Left ventricle myocardium inferior (tissue), 1 donor: ENCODE results near the gene SSH2. TPM values are rescaled to one million over a fixed set of nuclear protein-coding genes. Genes with fewer than 3 reads are reported as not detected.
"Not testable (repeated sequence)": the region's sequence is repeated elsewhere in the genome, so short reads cannot be mapped to it uniquely, and the experiment has no call there.

Experiments
- DNase-seq: peaks from one replicate; pipeline ENCODE4 v3.0.0-alpha.2; 2020
- H3K27ac ChIP-seq: fragments of 200-600 bp; replicated peaks from 2 replicates; pipeline ENCODE4 v1.8.0; 2021
- H3K27me3 ChIP-seq: fragments of 200-600 bp; 2 replicates; pipeline ENCODE4 v1.8.0; 2021; ENCODE audit warnings: low read depth
- H3K36me3 ChIP-seq: fragments of 200-600 bp; 2 replicates; pipeline ENCODE4 v1.8.0; 2021
- H3K4me1 ChIP-seq: fragments of 200-600 bp; 2 replicates; pipeline ENCODE4 v1.8.0; 2021
- H3K4me3 ChIP-seq: fragments of 200-600 bp; 2 replicates; pipeline ENCODE4 v1.8.0; 2021; ENCODE audit warnings: mild to moderate bottlenecking, moderate library complexity
- H3K9me3 ChIP-seq: fragments of 200-600 bp; replicated peaks from 2 replicates; pipeline ENCODE4 v1.8.0; 2021
- CTCF ChIP-seq: fragments of 200-600 bp; IDR thresholded peaks from 2 replicates; pipeline ENCODE4 v1.8.0; 2021; ENCODE audit warnings: antibody characterized with exemption, mild to moderate bottlenecking, borderline replicate concordance
- intact Hi-C: fragments of 100-400 bp; cut with micrococcal nuclease; formaldehyde crosslinking; loops from one replicate; pipeline ENCODE4 v1.11.0; 2022
- total RNA-seq: library from RNA; stranded (reverse); fragmentation: NEBNext Ultra II Directional; extraction: Animal tissue kit (Norgen Biotek cat#: 25700); gene quantifications from one replicate; pipeline ENCODE4 v1.2.1, GENCODE V29; 2021
- donor health status: DM: no; HTN: yes; CAD: no; lungs with severe emphysema.

The SSH2 gene
- total RNA-seq, 1 donor from 2014 or later: 28.6 TPM

- Histone ChIP-seq H3K4me3 (no peak overlapping the region), H3K27ac (no peak overlapping the region), H3K9me3 (peaks cover 14% of the 10 kb centered on the region), H3K36me3 (no peaks in the 10 kb centered on the region), H3K27me3 (no peaks in the 10 kb centered on the region), H3K4me1 (no peaks in the 10 kb centered on the region)
- no peak for TF ChIP-seq CTCF
- DNase-seq: no peak
- intact Hi-C loops: no loop called here
Observed at GRCh38 chr17:29968271-29968670, 38.2 kb upstream of the SSH2 start.

DNA sequence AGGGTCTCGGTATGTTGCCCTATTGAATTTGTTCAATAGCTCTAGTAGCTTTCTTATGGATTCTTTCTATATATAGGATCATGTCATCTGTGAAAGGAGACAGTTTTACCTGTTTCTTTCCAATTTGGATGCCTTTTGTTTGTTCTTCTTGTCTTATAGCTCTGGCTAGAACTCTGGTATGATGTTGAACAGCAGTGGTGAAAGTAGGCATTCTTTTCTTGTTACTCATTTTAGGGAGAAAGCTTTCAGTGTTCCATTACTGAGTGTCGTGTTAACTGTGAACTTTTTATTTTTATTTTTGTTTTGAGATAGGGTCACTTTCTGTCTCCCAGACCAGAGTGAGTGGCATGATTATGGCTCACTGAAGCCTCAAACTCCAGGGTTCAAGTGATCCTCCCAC, 32.6 kb upstream of the SSH2 start:
- no peaks in the 10 kb centered on the region for H3K36me3 ChIP-seq
- DNase-seq: no peak
- no peak overlapping the region for H3K27ac ChIP-seq
- no peak for TF ChIP-seq CTCF
- intact Hi-C loops: no loop called here
- peaks cover 26% of the 10 kb centered on the region for H3K9me3 ChIP-seq
- no peaks in the 10 kb centered on the region for H3K27me3 ChIP-seq
- no peaks in the 10 kb centered on the region for H3K4me1 ChIP-seq
- H3K4me3 ChIP-seq: no peak overlapping the region

GRCh38 chr17:29959658-29960337, 29.8 kb upstream of the SSH2 start:
- Histone ChIP-seq H3K27me3 (no peaks in the 10 kb centered on the region), H3K4me3 (no peak overlapping the region), H3K36me3 (no peaks in the 10 kb centered on the region), H3K27ac (no peak overlapping the region), H3K4me1 (no peaks in the 10 kb centered on the region), H3K9me3 (peaks cover 24% of the 10 kb centered on the region)
- DNase-seq: no peak
- intact Hi-C loops: no loop called here
- no peak for TF ChIP-seq CTCF

- intact Hi-C loops: no loop called here
- no peaks in the 10 kb centered on the region for H3K4me1 ChIP-seq
- no peaks in the 10 kb centered on the region for H3K36me3 ChIP-seq
- DNase-seq: no peak
- no peaks in the 10 kb centered on the region for H3K27me3 ChIP-seq
- TF ChIP-seq CTCF: no peak
- H3K9me3 ChIP-seq: peaks cover 19% of the 10 kb centered on the region
- H3K27ac ChIP-seq: no peak overlapping the region
- no peak overlapping the region for H3K4me3 ChIP-seq
Observed at GRCh38 chr17:29958947-29959657, 29.1 kb upstream of the SSH2 start.

GRCh38 chr17:29957488-29957887, 27.5 kb upstream of the SSH2 start:
- intact Hi-C loops, DNase-seq: not testable (repeated sequence)

DNA sequence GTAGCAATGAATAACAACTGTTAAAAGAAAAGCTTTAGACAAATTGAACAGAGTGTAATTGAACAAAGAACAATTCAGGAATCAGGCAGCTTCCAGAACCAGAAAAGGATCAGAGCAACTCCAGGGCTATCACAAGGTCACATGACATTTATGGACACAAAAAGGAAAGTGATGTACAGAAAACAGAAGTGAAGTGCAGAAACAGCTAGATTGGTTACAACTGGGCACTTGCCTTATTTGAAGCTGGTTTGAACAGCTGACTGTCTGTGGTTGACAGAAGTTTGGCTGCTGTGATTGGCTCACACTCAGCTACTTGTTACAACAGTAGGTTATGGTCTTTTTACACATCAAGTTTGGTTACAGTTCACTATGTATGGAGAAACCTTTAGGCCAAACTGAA, 26.2 kb upstream of the SSH2 start:
- Histone ChIP-seq H3K4me1 (no peaks in the 10 kb centered on the region), H3K27ac (no peak overlapping the region), H3K27me3 (no peaks in the 10 kb centered on the region), H3K4me3 (no peak overlapping the region), H3K9me3 (no peaks in the 10 kb centered on the region), H3K36me3 (no peaks in the 10 kb centered on the region)
- intact Hi-C loops: no loop called here
- no peak for DNase-seq
- no peak for TF ChIP-seq CTCF

More at GRCh38 chr17:29957488-29957887, 27.5 kb upstream of the SSH2 start:
- H3K4me3 ChIP-seq, H3K27ac ChIP-seq, H3K9me3 ChIP-seq, H3K27me3 ChIP-seq, H3K36me3 ChIP-seq, H3K4me1 ChIP-seq: not testable (repeated sequence)
